Neural cell (in vitro differentiated cells): ENCODE data around the gene PLPP3. TPM values are rescaled to one million over a fixed set of nuclear protein-coding genes. Genes with fewer than 3 reads are reported as not detected.

Experiments
- H2AFZ ChIP-seq: fragments of 200-600, 300-800 bp; sonication (generic), shearing (Covaris generic); 2 replicates; pipeline ENCODE4 v1.6.0; 2014; ENCODE audit warnings: low read depth, mild to moderate bottlenecking, antibody characterized with exemption, low read length, moderate library complexity
- H3F3A ChIP-seq: fragments of 200-600 bp; shearing (Covaris generic); 2 replicates; pipeline ENCODE4 v1.6.1; 2016; ENCODE audit warnings: mild to moderate bottlenecking, moderate library complexity, mixed read lengths, antibody characterized with exemption, low read length; ENCODE audit not compliant: insufficient read depth, poor library complexity, severe bottlenecking
- H3K27ac ChIP-seq: fragments of 200-600, 300-800 bp; sonication (generic), shearing (Covaris generic); 2 replicates; pipeline ENCODE4 v1.5.1; 2014; ENCODE audit warnings: mild to moderate bottlenecking, low read length, moderate library complexity
- H3K27me3 ChIP-seq: fragments of 300-800, 200-600 bp; sonication (generic), shearing (Covaris generic); 2 replicates; pipeline ENCODE4 v1.6.0; 2014; ENCODE audit warnings: mild to moderate bottlenecking, low read depth, low read length, moderate library complexity; ENCODE audit not compliant: insufficient read depth
- H3K36me3 ChIP-seq: fragments of 300-800, 200-600 bp; sonication (generic), shearing (Covaris generic); 2 replicates; pipeline ENCODE4 v1.5.1; 2014; ENCODE audit warnings: mild to moderate bottlenecking, antibody characterized with exemption, low read length, moderate library complexity; ENCODE audit not compliant: insufficient read depth
- H3K4me2 ChIP-seq: fragments of 300-800, 200-600 bp; sonication (generic), shearing (Covaris generic); 2 replicates; pipeline ENCODE4 v1.6.0; 2014; ENCODE audit warnings: mild to moderate bottlenecking, low read length
- H3K4me3 ChIP-seq: fragments of 300-800, 200-600 bp; sonication (generic), shearing (Covaris generic); 2 replicates; pipeline ENCODE4 v1.5.1; 2014; ENCODE audit warnings: mild to moderate bottlenecking, low read length, moderate library complexity
- H3K79me2 ChIP-seq: fragments of 200-600 bp; shearing (Covaris generic); replicated peaks from 2 replicates; pipeline ENCODE4 v1.6.0; 2014; ENCODE audit warnings: mild to moderate bottlenecking, low read length, moderate library complexity; ENCODE audit not compliant: insufficient read depth
- H3K9ac ChIP-seq: fragments of 300-800, 200-600 bp; sonication (generic), shearing (Covaris generic); 2 replicates; pipeline ENCODE4 v1.6.1; 2016; ENCODE audit warnings: mild to moderate bottlenecking, low read length, mixed read lengths
- H3K9me2 ChIP-seq: fragments of 200-600 bp; shearing (Covaris generic); 2 replicates; pipeline ENCODE4 v1.6.1; 2016; ENCODE audit warnings: mild to moderate bottlenecking, low read length, mixed read lengths; ENCODE audit not compliant: insufficient read depth
- H3K9me3 ChIP-seq: fragments of 200-600, 300-800 bp; sonication (generic), shearing (Covaris generic); 2 replicates; pipeline ENCODE4 v1.6.1; 2016; ENCODE audit warnings: mild to moderate bottlenecking, mixed run types, low read length, moderate library complexity, mixed read lengths
- H4K20me1 ChIP-seq: fragments of 200-600 bp; shearing (Covaris generic); 2 replicates; pipeline ENCODE4 v1.6.1; 2016; ENCODE audit warnings: mild to moderate bottlenecking, mixed run types; ENCODE audit not compliant: insufficient read depth
- EP300 ChIP-seq: fragments of 450-650 bp; conservative IDR thresholded peaks from 2 replicates; pipeline ENCODE4 v1.6.1; 2014; ENCODE audit warnings: antibody characterized with exemption, mild to moderate bottlenecking, moderate library complexity; ENCODE audit not compliant: poor library complexity, severe bottlenecking
- EZH2 ChIP-seq: fragments of 200-600, 300-800 bp; shearing (Covaris generic), sonication (generic); IDR thresholded peaks from 2 replicates; pipeline ENCODE4 v1.6.1; 2014; ENCODE audit warnings: antibody characterized with exemption, low read length, borderline replicate concordance, mild to moderate bottlenecking; ENCODE audit not compliant: insufficient read depth, poor library complexity, severe bottlenecking
- POLR2AphosphoS5 ChIP-seq: IDR thresholded peaks from 2 replicates; pipeline ENCODE4 v1.6.1; 2012
- RAD21 ChIP-seq: fragments of 450-650 bp; conservative IDR thresholded peaks from 2 replicates; pipeline ENCODE4 v1.6.1; 2014; ENCODE audit warnings: antibody characterized with exemption, mild to moderate bottlenecking, moderate library complexity
- SMC3 ChIP-seq: fragments of 450-650 bp; conservative IDR thresholded peaks from 2 replicates; pipeline ENCODE4 v1.6.1; 2014; ENCODE audit warnings: antibody characterized with exemption, mild to moderate bottlenecking, moderate library complexity; ENCODE audit not compliant: poor library complexity
- TAF1 ChIP-seq: IDR thresholded peaks from 2 replicates; pipeline ENCODE4 v1.6.1; 2012; ENCODE audit warnings: low read depth
- polyA plus RNA-seq: library from polyadenylated mRNA; depleted of rRNA; stranded (reverse); fragments of >200 nt; gene quantifications from 2 replicates; pipeline ENCODE4 v1.2.3, GENCODE V29; 2014
- TF ChIP-seq, protein P1 (sequence below): fragments of 450-650 bp; IDR thresholded peaks from 2 replicates; pipeline ENCODE4 v1.5.1; 2014; ENCODE audit warnings: antibody characterized with exemption, mild to moderate bottlenecking, moderate library complexity; ENCODE audit not compliant: poor library complexity, severe bottlenecking
- TF ChIP-seq, protein P2 (sequence below): IDR thresholded peaks from 2 replicates; pipeline ENCODE4 v1.6.1; 2012; ENCODE audit warnings: borderline replicate concordance

The PLPP3 gene
- polyA plus RNA-seq, 1 donor from 2014 or later: 2.1 TPM

DNA sequence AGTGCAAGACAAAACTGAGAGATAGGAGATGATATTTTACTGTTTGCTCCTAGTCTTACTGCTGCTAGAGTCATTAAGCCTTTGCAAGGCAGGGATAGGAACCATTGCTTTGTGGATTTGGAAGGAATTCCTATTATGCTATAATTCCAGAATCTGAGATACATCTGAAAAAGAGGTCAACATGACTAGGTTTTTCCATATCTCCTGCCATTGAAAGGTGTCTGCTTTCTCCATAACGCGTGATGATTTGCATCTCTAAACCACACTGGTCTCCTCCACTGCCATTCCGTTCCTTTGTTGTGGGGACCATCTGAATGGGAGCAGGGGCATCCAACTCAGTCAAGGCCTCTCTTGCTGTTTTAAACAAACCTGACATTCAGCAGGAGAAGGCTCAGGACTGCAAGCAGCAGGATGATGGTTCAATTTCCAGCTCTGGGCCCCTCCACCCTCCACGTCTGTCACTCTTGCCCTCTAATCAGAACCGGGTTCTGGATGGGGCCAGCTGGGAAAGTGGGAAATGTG lies 45.2 kb downstream of the PLPP3 start:
- H2AFZ ChIP-seq: no peak overlapping the region
- H3F3A ChIP-seq: no peaks in the 10 kb centered on the region
- no peaks in the 10 kb centered on the region for H3K27me3 ChIP-seq
- no peaks in the 10 kb centered on the region for H3K9me2 ChIP-seq
- no peak overlapping the region for H3K9ac ChIP-seq
- TF ChIP-seq EP300 (no peak), SMC3 (no peak), EZH2 (no peak), RAD21 (no peak), POLR2AphosphoS5 (no peak)
- TF ChIP-seq, protein P1, sequence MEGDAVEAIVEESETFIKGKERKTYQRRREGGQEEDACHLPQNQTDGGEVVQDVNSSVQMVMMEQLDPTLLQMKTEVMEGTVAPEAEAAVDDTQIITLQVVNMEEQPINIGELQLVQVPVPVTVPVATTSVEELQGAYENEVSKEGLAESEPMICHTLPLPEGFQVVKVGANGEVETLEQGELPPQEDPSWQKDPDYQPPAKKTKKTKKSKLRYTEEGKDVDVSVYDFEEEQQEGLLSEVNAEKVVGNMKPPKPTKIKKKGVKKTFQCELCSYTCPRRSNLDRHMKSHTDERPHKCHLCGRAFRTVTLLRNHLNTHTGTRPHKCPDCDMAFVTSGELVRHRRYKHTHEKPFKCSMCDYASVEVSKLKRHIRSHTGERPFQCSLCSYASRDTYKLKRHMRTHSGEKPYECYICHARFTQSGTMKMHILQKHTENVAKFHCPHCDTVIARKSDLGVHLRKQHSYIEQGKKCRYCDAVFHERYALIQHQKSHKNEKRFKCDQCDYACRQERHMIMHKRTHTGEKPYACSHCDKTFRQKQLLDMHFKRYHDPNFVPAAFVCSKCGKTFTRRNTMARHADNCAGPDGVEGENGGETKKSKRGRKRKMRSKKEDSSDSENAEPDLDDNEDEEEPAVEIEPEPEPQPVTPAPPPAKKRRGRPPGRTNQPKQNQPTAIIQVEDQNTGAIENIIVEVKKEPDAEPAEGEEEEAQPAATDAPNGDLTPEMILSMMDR: no peak
- TF ChIP-seq, protein P2, sequence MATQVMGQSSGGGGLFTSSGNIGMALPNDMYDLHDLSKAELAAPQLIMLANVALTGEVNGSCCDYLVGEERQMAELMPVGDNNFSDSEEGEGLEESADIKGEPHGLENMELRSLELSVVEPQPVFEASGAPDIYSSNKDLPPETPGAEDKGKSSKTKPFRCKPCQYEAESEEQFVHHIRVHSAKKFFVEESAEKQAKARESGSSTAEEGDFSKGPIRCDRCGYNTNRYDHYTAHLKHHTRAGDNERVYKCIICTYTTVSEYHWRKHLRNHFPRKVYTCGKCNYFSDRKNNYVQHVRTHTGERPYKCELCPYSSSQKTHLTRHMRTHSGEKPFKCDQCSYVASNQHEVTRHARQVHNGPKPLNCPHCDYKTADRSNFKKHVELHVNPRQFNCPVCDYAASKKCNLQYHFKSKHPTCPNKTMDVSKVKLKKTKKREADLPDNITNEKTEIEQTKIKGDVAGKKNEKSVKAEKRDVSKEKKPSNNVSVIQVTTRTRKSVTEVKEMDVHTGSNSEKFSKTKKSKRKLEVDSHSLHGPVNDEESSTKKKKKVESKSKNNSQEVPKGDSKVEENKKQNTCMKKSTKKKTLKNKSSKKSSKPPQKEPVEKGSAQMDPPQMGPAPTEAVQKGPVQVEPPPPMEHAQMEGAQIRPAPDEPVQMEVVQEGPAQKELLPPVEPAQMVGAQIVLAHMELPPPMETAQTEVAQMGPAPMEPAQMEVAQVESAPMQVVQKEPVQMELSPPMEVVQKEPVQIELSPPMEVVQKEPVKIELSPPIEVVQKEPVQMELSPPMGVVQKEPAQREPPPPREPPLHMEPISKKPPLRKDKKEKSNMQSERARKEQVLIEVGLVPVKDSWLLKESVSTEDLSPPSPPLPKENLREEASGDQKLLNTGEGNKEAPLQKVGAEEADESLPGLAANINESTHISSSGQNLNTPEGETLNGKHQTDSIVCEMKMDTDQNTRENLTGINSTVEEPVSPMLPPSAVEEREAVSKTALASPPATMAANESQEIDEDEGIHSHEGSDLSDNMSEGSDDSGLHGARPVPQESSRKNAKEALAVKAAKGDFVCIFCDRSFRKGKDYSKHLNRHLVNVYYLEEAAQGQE: no peak
- H4K20me1 ChIP-seq: no peaks in the 10 kb centered on the region
- H3K36me3 ChIP-seq: no peaks in the 10 kb centered on the region
- H3K4me2 ChIP-seq: no peak overlapping the region
- no peaks in the 10 kb centered on the region for H3K9me3 ChIP-seq
- no peak overlapping the region for H3K27ac ChIP-seq
- peaks cover 1% of the 10 kb centered on the region for H3K79me2 ChIP-seq
- no peak overlapping the region for H3K4me3 ChIP-seq

DNA sequence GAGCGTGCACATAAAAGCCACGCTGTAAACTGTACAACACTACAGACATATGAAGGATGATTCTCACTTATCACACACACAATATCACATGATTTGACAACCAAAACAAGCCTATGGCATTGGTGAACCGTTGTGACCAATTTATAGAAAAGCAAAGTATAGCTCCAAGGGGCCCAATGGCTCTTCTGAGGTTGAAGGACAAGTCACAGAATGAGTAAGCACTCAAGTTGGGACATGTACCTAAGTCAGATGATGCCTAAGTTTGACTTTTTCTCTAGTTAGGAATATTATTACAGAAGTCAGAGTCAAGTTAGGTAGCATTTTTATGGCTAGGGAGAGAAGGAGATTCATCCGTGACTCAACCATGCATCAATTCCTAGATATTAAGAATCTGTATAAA lies 45.7 kb downstream of the PLPP3 start:
- H3K4me3 ChIP-seq: no peak overlapping the region
- H3K27me3 ChIP-seq: no peaks in the 10 kb centered on the region
- H3K4me2 ChIP-seq: no peak overlapping the region
- H4K20me1 ChIP-seq: no peaks in the 10 kb centered on the region
- H3K79me2 ChIP-seq: no peaks in the 10 kb centered on the region
- no peak for TF ChIP-seq EZH2
- no peak for TF ChIP-seq SMC3
- TF ChIP-seq EP300: no peak
- no peak for TF ChIP-seq TAF1
- TF ChIP-seq POLR2AphosphoS5: no peak
- no peaks in the 10 kb centered on the region for H3F3A ChIP-seq
- no peak overlapping the region for H3K27ac ChIP-seq
- H3K9ac ChIP-seq: no peak overlapping the region
- no peak overlapping the region for H2AFZ ChIP-seq
- no peaks in the 10 kb centered on the region for H3K9me3 ChIP-seq
- no peaks in the 10 kb centered on the region for H3K36me3 ChIP-seq
- H3K9me2 ChIP-seq: no peaks in the 10 kb centered on the region

DNA sequence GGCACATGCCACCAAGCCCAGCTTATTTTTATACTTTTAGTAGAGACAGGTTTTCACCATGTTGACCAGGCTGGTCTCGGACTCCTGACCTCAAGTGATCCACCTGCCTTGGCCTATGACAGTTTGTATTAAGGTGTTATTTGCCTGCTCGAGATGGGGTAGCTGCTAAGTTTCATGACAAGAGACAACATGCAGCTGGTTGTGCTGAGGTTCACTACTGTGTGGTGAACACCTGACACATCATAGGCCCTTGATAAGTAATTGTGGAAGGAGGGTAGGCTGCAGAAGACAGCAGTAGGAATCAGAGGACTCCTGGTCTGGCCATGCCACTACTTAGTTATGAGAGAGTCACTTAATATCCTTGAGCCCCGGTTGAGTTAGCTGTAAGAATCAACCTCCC lies 46.2 kb downstream of the PLPP3 start:
- H4K20me1 ChIP-seq: no peaks in the 10 kb centered on the region

More for the DNA sequence above, 46.2 kb downstream of the PLPP3 start:
- Histone ChIP-seq H2AFZ (no peak overlapping the region), H3K9ac (no peak overlapping the region), H3K36me3 (no peaks in the 10 kb centered on the region), H3K79me2 (no peaks in the 10 kb centered on the region), H3K27ac (no peak overlapping the region), H3K9me2 (no peaks in the 10 kb centered on the region), H3K4me3 (no peak overlapping the region), H3K27me3 (no peaks in the 10 kb centered on the region), H3K4me2 (no peak overlapping the region), H3K9me3 (no peaks in the 10 kb centered on the region), H3F3A (no peaks in the 10 kb centered on the region)
- TF ChIP-seq, protein P2: no peak
- TF ChIP-seq POLR2AphosphoS5: no peak
- TF ChIP-seq SMC3: no peak
- TF ChIP-seq EZH2: no peak
